Prostate gland (tissue), 2 donors: ENCODE data around the gene FAM135A.
"Not testable (repeated sequence)": the region's sequence is repeated elsewhere in the genome, so short reads cannot be mapped to it uniquely, and the experiment has no call there.

Source experiments
- POLR2AphosphoS5 ChIP-seq: sonication (generic); formaldehyde crosslinking; IDR thresholded peaks from one replicate; pipeline ENCODE4 v1.6.1; 2017; ENCODE audit warnings: antibody characterized with exemption
- TF ChIP-seq, protein P1 (sequence below), 4 experiments: fragments of 200-600 bp in 2 of 4; fragments of 450-650 bp in 2 of 4; sonication (generic) in 2 of 4; IDR thresholded peaks; 1 replicate in 3 of 4; 2 replicates in 1 of 4; pipeline ENCODE4 v1.5.1; 2016 to 2019; ENCODE audit warnings: antibody characterized with exemption in 4 of 4, mild to moderate bottlenecking in 2 of 4, moderate library complexity in 2 of 4

DNA sequence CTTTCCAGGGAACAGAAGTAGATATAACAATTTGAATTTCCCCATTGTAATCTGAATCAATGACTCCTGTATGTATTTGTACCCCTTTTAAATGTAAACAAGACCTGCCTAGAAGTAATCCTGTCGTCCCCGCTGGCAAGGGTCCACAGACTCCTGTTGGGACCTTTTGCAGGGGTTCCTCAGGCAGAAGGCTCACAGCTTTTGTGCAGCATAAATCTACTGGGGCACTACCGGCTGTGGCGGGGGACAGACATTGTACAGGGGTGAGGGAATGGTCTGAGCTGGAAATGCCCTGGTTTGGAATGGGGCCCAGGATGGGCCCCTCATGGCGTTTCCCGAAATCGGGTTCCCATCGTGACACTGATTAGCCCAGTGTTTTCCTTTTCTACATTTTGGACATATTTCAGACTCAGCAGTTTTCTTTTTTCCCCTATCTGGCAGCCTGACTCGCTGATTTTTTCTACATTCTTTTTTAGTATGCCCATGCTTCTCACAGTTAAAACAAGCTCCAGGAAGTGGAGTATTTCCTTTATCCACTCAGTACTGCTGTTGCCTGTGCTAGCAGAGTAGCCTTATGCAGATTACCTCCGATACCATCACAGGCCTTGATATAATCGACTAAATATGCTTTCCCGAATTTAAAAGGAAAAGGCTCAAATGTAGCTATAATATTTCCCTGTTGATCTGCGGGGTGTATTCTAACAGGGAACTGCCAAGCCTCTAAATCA lies 34.2 kb downstream of the FAM135A start:
- TF ChIP-seq POLR2AphosphoS5: not testable (repeated sequence)
- TF ChIP-seq, protein P1, sequence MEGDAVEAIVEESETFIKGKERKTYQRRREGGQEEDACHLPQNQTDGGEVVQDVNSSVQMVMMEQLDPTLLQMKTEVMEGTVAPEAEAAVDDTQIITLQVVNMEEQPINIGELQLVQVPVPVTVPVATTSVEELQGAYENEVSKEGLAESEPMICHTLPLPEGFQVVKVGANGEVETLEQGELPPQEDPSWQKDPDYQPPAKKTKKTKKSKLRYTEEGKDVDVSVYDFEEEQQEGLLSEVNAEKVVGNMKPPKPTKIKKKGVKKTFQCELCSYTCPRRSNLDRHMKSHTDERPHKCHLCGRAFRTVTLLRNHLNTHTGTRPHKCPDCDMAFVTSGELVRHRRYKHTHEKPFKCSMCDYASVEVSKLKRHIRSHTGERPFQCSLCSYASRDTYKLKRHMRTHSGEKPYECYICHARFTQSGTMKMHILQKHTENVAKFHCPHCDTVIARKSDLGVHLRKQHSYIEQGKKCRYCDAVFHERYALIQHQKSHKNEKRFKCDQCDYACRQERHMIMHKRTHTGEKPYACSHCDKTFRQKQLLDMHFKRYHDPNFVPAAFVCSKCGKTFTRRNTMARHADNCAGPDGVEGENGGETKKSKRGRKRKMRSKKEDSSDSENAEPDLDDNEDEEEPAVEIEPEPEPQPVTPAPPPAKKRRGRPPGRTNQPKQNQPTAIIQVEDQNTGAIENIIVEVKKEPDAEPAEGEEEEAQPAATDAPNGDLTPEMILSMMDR (IDR thresholded peaks at IDR 0.05): not testable (repeated sequence)
